ENCODE measurements around the gene CACNB1.

DNA sequence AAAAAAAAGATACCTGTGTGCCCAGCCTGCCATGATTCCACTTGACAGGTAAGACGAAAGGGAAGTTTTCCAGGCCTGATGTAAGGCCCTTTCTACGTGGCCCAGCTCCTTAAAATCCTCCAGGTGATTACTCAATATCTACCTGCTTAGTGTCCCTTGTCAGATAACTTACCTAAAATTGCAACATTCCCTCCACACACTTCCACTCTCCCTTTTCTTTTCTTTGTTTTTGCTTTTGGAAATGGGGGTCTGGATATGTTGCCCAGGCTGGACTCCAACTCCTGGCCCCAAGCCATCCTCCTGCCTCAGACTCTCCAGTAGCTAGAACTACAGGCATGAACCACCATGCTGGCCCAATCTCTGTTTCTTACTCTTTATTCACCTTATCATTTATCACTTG, 38.8 kb downstream of the CACNB1 start:
- TF ChIP-seq, protein P1, sequence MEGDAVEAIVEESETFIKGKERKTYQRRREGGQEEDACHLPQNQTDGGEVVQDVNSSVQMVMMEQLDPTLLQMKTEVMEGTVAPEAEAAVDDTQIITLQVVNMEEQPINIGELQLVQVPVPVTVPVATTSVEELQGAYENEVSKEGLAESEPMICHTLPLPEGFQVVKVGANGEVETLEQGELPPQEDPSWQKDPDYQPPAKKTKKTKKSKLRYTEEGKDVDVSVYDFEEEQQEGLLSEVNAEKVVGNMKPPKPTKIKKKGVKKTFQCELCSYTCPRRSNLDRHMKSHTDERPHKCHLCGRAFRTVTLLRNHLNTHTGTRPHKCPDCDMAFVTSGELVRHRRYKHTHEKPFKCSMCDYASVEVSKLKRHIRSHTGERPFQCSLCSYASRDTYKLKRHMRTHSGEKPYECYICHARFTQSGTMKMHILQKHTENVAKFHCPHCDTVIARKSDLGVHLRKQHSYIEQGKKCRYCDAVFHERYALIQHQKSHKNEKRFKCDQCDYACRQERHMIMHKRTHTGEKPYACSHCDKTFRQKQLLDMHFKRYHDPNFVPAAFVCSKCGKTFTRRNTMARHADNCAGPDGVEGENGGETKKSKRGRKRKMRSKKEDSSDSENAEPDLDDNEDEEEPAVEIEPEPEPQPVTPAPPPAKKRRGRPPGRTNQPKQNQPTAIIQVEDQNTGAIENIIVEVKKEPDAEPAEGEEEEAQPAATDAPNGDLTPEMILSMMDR (IDR thresholded peaks at IDR 0.05; ENCODE audit: low read length): no peak
- TF ChIP-seq EZH2phosphoT487 (IDR thresholded peaks at IDR 0.05; ENCODE audit: low read length): no peak
- TF ChIP-seq EZH2 (optimal IDR thresholded peaks at IDR 0.05; ENCODE audit: low read depth, low read length): no peak
